Bone marrow (tissue), 2 donors: ENCODE data around the gene TRAPPC11.

Experiments
- DNase-seq, 2 donors: peaks; one replicate each; lab custom pipeline; 2025; lab: John Stamatoyannopoulos, UW

The TRAPPC11 gene

GRCh38 chr4:183637461-183637860, 21.6 kb upstream of the TRAPPC11 start:
- no peak for DNase-seq

DNA sequence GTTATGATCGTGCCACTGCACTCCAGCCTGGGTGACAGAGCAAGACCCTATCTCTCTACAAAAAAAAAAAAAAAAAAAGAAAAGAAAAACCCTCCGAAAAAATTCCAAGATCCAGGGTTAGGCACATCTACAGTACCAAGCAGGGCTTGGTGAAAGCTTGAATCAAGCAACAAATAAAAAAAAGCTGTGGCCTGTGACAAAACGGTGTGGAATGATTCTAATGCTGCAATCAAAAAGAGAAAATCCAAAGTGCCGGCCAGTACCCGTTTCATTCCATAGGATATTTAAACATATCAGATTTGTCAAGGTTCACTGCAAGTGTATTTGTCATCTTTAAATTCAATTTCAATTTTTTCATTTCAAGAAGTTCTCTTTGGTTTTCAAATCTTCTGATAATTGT, 20.7 kb upstream of the TRAPPC11 start:
- no peak for DNase-seq

- DNase-seq = no peak
Observed at GRCh38 chr4:183639291-183639690, 19.8 kb upstream of the TRAPPC11 start.

- DNase-seq = no peak
Observed at GRCh38 chr4:183645326-183645725, 13.8 kb upstream of the TRAPPC11 start.

DNA sequence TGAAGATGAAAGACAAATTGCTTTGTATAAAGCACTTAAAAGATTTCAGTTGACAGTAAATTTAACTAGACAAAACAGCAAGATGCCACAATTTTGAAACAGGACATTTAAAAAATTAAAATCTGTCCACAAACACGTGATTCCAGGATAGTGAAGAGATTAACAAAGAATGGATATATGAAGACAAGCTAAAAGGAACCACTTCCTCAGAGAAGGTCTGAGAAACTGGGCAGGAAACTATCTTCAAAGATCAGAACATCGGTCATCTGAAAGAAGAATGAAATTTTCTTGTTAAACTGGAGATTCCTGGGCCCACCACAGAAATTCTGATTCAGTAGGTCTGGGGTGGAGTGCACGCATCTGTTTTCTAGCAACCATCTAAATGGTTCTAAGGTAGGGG, 1.5 kb upstream of the TRAPPC11 start:
- DNase-seq = no peak

- peak in 1 of 2 donors; percentile 29 for DNase-seq
Observed at GRCh38 chr4:183658362-183659028, 598 bp upstream of the TRAPPC11 start.

- DNase-seq = no peak
Observed at GRCh38 chr4:183659872-183660242, 764 bp downstream of the TRAPPC11 start.

- no peak for DNase-seq
Observed at GRCh38 chr4:183666088-183666487, 7.0 kb downstream of the TRAPPC11 start.

DNA sequence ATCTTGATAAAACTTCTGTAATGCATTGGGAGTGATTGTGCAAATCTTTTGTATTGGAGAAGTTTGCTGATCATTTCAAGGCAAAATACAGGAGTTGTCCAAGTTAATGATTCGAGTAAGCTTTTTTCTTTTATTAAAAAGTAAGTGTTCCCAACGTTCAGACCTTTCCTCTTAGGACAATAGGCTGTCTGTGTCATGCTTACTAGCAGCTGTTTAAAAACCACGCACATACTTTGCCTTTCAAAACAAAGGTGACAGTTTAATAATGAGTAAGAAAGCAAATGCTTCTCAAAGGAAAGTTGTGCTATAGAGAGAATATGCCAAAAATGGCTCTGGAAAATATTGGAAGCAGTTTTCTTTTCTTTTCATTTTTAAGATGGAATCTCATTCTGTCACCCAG, 11.2 kb downstream of the TRAPPC11 start:
- DNase-seq = no peak

DNA sequence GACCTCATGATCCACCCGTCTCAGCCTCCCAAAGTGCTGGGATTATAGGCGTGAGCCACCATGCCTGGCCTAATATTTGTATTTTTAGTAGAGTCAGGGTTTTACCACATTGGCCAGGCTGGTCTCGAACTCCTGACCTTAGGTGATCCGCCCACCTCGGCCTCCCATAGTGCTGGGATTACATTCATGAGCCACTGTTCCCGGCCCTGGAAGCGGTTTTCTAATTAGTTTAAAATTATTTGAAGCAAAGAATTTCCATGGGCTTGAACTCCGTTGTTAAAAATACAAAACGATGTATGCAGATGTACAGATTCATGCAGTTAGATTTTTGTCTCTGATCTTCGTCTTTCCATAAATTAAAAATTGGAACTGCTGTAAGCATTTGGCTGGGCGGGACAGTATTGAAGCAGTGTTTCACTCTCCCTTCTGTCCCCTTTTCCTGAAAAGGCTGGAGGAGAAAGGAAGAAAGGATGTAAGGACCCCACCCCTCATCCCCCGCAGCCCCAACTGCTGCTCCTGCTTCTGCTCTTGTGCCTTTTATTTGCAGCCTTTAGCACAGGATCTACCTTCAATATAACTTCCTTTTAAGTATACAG, 12.0 kb downstream of the TRAPPC11 start:
- DNase-seq = no peak

- no peak for DNase-seq
Observed at GRCh38 chr4:183674153-183674552, 15.1 kb downstream of the TRAPPC11 start.

GRCh38 chr4:183675625-183676024, 16.5 kb downstream of the TRAPPC11 start:
- no peak for DNase-seq

GRCh38 chr4:183681119-183681518, 22.0 kb downstream of the TRAPPC11 start:
- DNase-seq = no peak

DNA sequence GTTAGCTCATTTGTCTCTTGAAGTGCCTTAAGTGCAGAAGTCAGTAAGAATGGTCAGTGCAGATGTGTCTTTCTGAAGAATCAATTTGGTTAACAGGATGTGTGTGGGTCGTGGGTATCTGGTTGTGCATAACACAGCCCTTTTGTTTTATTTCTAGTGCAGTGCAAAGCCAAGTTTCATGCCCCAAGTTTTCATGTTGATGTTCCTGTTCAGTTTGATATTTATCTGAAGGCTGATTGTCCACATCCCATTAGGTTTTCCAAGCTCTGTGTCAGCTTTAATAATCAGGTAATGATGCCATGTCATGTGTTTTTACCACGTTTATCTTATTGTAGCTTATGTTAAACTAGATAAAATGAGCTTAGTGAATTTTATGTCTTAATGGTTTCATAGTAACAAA, 27.4 kb downstream of the TRAPPC11 start:
- no peak for DNase-seq

DNA sequence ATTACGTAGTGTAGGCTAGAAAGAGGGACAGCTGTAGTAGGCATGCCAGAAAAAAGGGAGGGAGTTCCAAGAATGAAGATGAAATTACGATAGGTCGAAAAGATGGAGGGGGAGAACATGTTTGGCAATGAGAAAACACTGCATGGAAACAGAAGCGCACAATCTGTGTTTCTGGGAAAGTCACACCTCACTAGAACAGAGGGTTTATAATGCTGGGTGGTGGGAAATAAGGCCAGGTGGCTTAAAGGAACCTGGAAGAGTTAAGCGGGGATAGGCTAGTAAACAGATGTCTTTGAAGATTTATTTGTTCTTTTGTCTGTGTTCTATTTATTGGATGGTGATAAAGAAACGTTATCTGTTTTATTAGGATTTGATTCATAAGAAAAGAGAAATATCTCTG, 29.1 kb downstream of the TRAPPC11 start:
- no peak for DNase-seq

DNA sequence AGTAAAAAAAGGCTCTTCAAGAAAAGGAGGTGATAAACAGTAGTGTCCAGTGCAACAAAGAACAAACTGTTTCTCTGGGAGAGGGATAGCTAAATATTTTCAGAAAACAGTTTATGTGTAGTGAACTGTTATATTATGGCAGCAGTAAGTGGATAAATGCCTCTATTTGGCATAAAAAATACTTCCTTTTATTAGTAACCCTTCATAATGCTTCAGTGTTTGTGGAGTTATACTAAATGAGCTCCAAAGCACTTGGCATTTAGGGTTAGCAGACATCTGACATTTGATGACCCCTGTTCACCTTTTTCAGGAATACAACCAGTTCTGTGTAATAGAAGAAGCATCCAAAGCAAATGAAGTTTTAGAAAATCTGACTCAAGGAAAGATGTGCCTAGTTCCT, 31.9 kb downstream of the TRAPPC11 start:
- DNase-seq = no peak

DNA sequence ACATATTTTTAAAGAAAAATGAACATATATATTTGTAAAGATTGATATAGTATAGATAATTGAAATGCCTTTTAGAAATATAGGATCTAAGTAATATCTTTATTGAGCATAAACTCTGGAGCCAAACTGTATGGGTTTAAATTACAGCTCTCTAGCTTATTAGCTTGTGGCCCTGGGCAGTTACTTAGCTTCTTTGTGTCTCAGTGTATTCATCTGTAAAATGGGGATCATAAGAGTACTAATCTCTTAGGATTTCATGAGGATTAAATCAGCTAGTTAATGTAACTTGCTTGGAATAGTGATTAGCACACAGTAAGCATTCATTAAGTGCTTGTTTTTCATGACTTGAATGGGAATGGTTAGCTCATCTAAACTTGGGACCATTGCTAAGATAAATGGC, 32.8 kb downstream of the TRAPPC11 start:
- DNase-seq = no peak

GRCh38 chr4:183698909-183699308, 39.8 kb downstream of the TRAPPC11 start:
- DNase-seq = no peak

DNA sequence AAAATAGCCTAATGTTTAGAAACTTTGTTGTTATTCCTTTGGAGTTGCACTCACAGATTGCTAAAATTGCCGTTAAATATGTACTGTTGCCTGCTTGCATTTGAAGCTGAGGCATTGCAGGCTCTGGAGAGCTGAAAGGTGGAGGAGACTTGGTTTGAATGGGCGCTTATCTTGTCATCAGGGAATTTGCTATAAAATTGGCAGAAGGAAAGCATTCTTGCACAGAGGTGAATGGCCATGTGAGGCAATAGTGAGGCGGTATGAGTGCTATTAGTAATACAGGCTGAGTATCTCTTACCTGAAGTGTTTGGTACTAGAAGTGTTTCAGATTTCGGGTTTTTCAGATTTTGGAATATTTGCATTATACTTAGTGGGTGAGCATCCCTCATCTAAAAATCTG, 41.3 kb downstream of the TRAPPC11 start:
- no peak for DNase-seq

DNA sequence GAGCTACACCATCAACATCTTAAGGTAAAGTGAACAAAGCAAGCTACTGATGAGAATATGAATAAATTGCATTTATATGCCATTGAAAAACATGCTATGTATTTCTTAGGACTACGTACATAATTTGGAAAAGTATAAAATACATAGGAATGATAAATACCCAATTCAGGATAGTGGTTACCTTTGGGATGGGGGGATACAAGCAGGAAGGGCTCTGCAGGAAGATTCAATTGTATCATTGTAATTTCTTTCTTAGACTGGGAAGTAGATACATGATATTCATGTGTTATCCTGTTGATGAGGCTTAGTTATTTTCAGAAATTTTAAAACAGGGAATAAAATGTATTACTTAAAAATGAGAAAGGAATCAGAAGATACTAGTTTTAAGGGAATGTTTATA, 43.4 kb downstream of the TRAPPC11 start:
- no peak for DNase-seq

DNA sequence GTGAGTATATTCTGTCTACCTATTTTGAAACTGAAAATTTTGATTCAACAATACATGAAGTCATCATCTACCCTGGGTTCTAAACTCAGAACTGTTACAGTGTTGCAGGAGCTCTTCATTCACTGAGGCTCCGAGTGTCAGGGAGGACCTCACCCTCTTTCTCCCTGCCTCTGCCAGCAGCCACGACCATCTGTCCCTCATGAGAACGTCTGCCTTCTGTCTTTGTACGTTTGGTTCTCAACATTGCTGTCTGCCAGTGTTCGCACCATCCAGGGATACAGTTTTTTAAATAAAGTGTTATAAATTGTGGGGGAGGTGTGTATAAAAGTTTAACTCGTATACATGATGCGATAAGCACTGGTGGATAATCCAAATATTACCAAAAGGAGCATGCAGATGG, 55.5 kb downstream of the TRAPPC11 start:
- DNase-seq = no peak

- DNase-seq = no peak
Observed at GRCh38 chr4:183716302-183716701, 57.2 kb downstream of the TRAPPC11 start.

- DNase-seq = no peak
Observed at GRCh38 chr4:183718876-183719275, 59.8 kb downstream of the TRAPPC11 start.
